Heart right ventricle (tissue), 16 donors: ENCODE data around the gene HPCAL1. TPM values are rescaled to one million over a fixed set of nuclear protein-coding genes. Genes with fewer than 3 reads are reported as not detected.

ENCODE experiments used
- ATAC-seq, 8 donors: fragments of 200-7000 bp; cut with Tn5 transposase; one replicate each; pipeline ENCODE4 v1.9.1; 2020; ENCODE audit warnings: mild to moderate bottlenecking in 8 of 8, moderate library complexity in 8 of 8, moderate number of reproducible peaks in 1 of 8
- DNase-seq, 2 donors: peaks; one replicate each; pipeline ENCODE4 v3.0.0-alpha.2; 2020
- H3K27ac ChIP-seq, 10 donors: fragments of 200-600 bp; sonication (generic) in 2 of 10; one replicate each; pipeline versions ENCODE4 v1.5.0 to v1.8.0; 2020 to 2022; ENCODE audit warnings: mild to moderate bottlenecking in 3 of 10
- H3K27me3 ChIP-seq, 7 donors: fragments of 200-600 bp; one replicate each; pipeline ENCODE4 v1.8.0; 2021 to 2022; ENCODE audit warnings: mild to moderate bottlenecking in 2 of 7
- H3K36me3 ChIP-seq, 9 donors: fragments of 200-600 bp; sonication (generic) in 1 of 9; one replicate each; pipeline versions ENCODE4 v1.5.0 to v1.8.0; 2020 to 2022; ENCODE audit warnings: mild to moderate bottlenecking in 2 of 9
- H3K4me1 ChIP-seq, 9 donors: fragments of 200-600 bp; sonication (generic) in 1 of 9; one replicate each; pipeline versions ENCODE4 v1.5.0 to v1.8.0; 2020 to 2022; ENCODE audit warnings: mild to moderate bottlenecking in 4 of 9
- H3K4me3 ChIP-seq, 10 donors: fragments of 200-600 bp; sonication (generic) in 2 of 10; one replicate each; pipeline versions ENCODE4 v1.5.0 to v1.8.0; 2020 to 2022; ENCODE audit warnings: mild to moderate bottlenecking in 7 of 10, moderate library complexity in 2 of 10
- H3K9me3 ChIP-seq, 11 donors: fragments of 200-600 bp in 10 of 11; sonication (generic) in 2 of 11; one replicate each; pipeline versions ENCODE4 v1.5.0 to v1.8.0; 2013 to 2022; ENCODE audit warnings: mild to moderate bottlenecking in 2 of 11, control low read depth in 1 of 11, moderate library complexity in 1 of 11
- CTCF ChIP-seq, 9 donors: fragments of 200-600 bp; sonication (generic) in 2 of 9; IDR thresholded peaks; one replicate each; pipeline versions ENCODE4 v1.5.0 to v1.8.0; 2021 to 2022; ENCODE audit warnings: antibody characterized with exemption in 9 of 9, mild to moderate bottlenecking in 5 of 9, moderate library complexity in 1 of 9
- WGBS, 2 donors: extraction: QIAGEN DNeasy Blood & Tissue Kit; methylation state at CpG; one replicate each; pipeline ENCODE4 v1.1.7; 2013; ENCODE audit warnings: inconsistent platforms in 1 of 2; 5-methylcytosine and 5-hydroxymethylcytosine counted together
- intact Hi-C, 10 donors: fragments of 100-400 bp; cut with DNase I; formaldehyde crosslinking; loops; one replicate each; pipeline versions ENCODE4 v1.11.1 to v1.14.2; 2022
- polyA plus RNA-seq, 2 donors: library from polyadenylated mRNA; stranded (reverse); fragments of 200-250 nt; gene quantifications; one replicate each; pipeline ENCODE4 v1.2.3, GENCODE V29; 2013
- total RNA-seq, 10 donors: library from RNA; stranded (reverse); fragmentation: NEBNext Ultra II Directional in 3 of 10; extraction: Animal tissue kit (Norgen Biotek cat#: 25700) in 3 of 10; gene quantifications; one replicate each; pipeline versions ENCODE4 v1.2.1 to v1.2.4, GENCODE V29; 2021 to 2023
- donor health status: Arrhythmogenic right ventricular cardiomyopathy.
- donor health status: ischemic (EF 13 %, LVEDD 7.1; RV severe dilation, severe dysfunction).
- donor health status: healthy with polysubstance abuse.
- donor health status: DM: no; HTN: yes; CAD: no.
- donor health status: DM: no; HTN: no; CAD: no.
- donor health status: ischemic (EF 25% LVEDD 6.9; RV normal size, moderate dysfunction).
- donor health status: ischemic (EF 25% LVEDD 5.7; RV mildly dilated, moderate dysfunction).
- donor health status: healthy.
- donor health status: DM: yes; HTN: yes; CAD: no.
- donor health status: Ischemic cardiomyopathy.
- donor health status: ischemic (EF 35%, LVEDD 5.7; RV mildly dilated, moderate dysfunction).
- donor health status: nonischemic (EF 11% LVEDD 7.7; RV severe dilation, severe dysfunction).
- donor health status: DM: yes; HTN: yes; CAD: no.
- donor health status: PGD.
- donor health status: ischemic (EF 29% LVEDD 5.4; RV normal size, mild dysfunction).
- donor health status: nonischemic (EF 23%, LVEDD 6.1; RV moderate dilation, normal function).

Gene HPCAL1
- total and polyA plus RNA-seq, 12 donors = 15.8 to 49.2 (median 27.5) TPM

- H3K27me3 ChIP-seq = no peaks in the 10 kb centered on the region
- no peak overlapping the region for H3K4me3 ChIP-seq
- TF ChIP-seq CTCF (IDR thresholded peaks at IDR 0.05) = no peak
- H3K9me3 ChIP-seq = no peaks in the 10 kb centered on the region
- WGBS, 2 donors = 80 to 88% methylated on average over 12 of the region's 12 CpGs
- ATAC-seq = no peak
- H3K4me1 ChIP-seq = peaks cover 0 to 89% (median 78%) of the 10 kb centered on the region in 9 donors
- no peaks in the 10 kb centered on the region for H3K36me3 ChIP-seq
- DNase-seq = no peak
- intact Hi-C loops = loop anchor here in 1 of 10 donors (2.0 kb wide), 1 partner anchor 24 kb away; no protein-coding TSS in a partner anchor
- peak overlapping the region in 7 of 10 donors; percentile 34 to 84 (median 67) for H3K27ac ChIP-seq
Observed at GRCh38 chr2:10328670-10329579, 26.2 kb downstream of the HPCAL1 start.

GRCh38 chr2:10329580-10329879 lies 26.8 kb downstream of the HPCAL1 start:
- Histone ChIP-seq H3K4me1 (peaks cover 0 to 83% (median 77%) of the 10 kb centered on the region in 9 donors), H3K27ac (peak overlapping the region in 8 of 10 donors; percentile 25 to 84 (median 65)), H3K4me3 (no peak overlapping the region), H3K9me3 (peaks cover 0 to 2% (median 0%) of the 10 kb centered on the region in 11 donors), H3K27me3 (no peaks in the 10 kb centered on the region), H3K36me3 (no peaks in the 10 kb centered on the region)
- WGBS, 2 donors = 63 to 70% methylated on average over 6 of the region's 6 CpGs
- DNase-seq = no peak
- no peak for ATAC-seq
- intact Hi-C loops = loop anchor here in 1 of 10 donors (2.0 kb wide), 1 partner anchor 25 kb away; no protein-coding TSS in a partner anchor
- TF ChIP-seq CTCF (IDR thresholded peaks at IDR 0.05) = no peak

DNA sequence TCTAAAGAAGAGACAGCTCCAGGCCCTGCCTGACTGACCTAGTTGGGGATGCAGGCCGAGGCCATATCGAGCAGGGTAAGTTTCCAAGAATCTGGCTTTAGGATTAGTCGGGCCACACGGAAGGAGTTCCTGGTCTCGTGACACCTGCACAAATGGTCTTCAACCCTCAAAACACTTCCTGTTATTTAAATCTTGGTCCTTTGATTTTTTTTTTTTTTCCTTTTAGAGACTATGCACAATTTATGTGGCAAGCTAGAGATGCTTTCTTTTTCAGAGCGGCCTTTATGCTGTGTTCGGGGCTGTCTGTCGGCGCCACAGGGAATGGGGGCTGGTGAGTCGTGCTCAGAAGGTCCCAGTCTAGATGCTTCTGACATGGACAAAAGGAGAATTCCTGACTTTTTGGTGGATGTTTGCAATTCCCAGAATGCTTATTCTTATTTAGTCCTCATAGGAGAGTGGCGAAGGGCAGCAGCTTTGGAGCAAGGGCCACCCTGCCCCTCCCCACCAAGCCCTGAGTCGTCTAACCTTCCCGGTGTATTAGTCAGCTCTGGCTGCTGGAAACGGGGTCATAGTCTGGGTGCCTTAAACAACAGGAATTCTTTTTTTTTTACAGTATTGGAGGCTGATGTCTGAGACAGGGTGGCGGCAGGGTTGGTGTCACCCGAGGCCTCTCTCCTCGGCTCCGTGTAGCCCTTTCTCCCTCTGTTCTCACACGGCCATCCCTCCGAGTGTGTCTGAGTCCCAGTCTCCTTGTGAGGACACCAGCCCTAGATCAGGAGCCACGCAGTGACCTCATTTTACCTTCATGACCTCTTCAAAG lies 27.4 kb downstream of the HPCAL1 start:
- ATAC-seq = peak in 2 of 8 donors; percentile 19 to 21
- peak overlapping the region in 7 of 10 donors; percentile 13 to 46 (median 32) for H3K4me3 ChIP-seq
- peaks cover 0 to 7% (median 2%) of the 10 kb centered on the region in 11 donors for H3K9me3 ChIP-seq
- intact Hi-C loops = loop anchor here in 4 of 10 donors (2.0 to 5.0 kb wide), 6 partner anchors 25 to 93 kb away; no protein-coding TSS in a partner anchor
- no peaks in the 10 kb centered on the region for H3K27me3 ChIP-seq
- no peak for DNase-seq
- no peak for TF ChIP-seq CTCF (IDR thresholded peaks at IDR 0.05)
- peak overlapping the region in 9 of 10 donors; percentile 25 to 84 (median 63) for H3K27ac ChIP-seq
- H3K36me3 ChIP-seq = peaks cover 0 to under 1% (median 0%) of the 10 kb centered on the region in 9 donors
- H3K4me1 ChIP-seq = peaks cover 0 to 81% (median 77%) of the 10 kb centered on the region in 9 donors
- WGBS, 2 donors = 69 to 70% methylated on average over 21 of the region's 21 CpGs

DNA sequence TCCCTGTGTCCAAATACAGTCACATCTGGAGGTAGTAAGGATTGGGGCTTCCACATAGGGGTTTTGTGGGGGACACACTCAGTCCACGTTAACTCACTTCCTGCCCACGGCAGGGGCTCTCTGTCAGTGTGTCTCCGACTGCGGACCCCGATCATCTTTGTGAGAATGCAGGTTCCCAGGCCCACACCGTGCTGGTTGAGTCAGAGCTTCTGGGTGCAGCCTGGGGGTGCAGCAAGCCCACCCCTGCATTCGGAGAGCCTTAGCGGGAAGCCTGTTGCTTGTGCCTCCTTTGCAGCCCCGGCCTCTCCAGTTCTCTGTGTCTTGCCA lies 28.0 kb downstream of the HPCAL1 start:
- peaks cover 0 to 13% (median 5%) of the 10 kb centered on the region in 11 donors for H3K9me3 ChIP-seq
- WGBS, 2 donors = 66 to 76% methylated on average over 9 of the region's 9 CpGs
- ATAC-seq (no peak), DNase-seq (no peak)
- H3K36me3 ChIP-seq = peaks cover 0 to 4% (median 0%) of the 10 kb centered on the region in 9 donors
- peaks cover 0 to 75% (median 71%) of the 10 kb centered on the region in 9 donors for H3K4me1 ChIP-seq
- no peak for TF ChIP-seq CTCF (IDR thresholded peaks at IDR 0.05)
- H3K27ac ChIP-seq = peak overlapping the region in 9 of 10 donors; percentile 25 to 84 (median 63)
- peak overlapping the region in 7 of 10 donors; percentile 13 to 46 (median 32) for H3K4me3 ChIP-seq
- no peaks in the 10 kb centered on the region for H3K27me3 ChIP-seq
- intact Hi-C loops = loop anchor here in 4 of 10 donors (2.0 to 5.0 kb wide), 6 partner anchors 26 to 93 kb away; no protein-coding TSS in a partner anchor
